Panc1 (cell line): ENCODE data around the gene SUPT3H. TPM values are rescaled to one million over a fixed set of nuclear protein-coding genes. Genes with fewer than 3 reads are reported as not detected.

ENCODE experiments used
- ATAC-seq: fragments of 200-7000 bp; cut with Tn5 transposase; 2 replicates; pipeline ENCODE4 v1.9.1; 2020; ENCODE audit warnings: mild to moderate bottlenecking, moderate library complexity
- BruUV-seq: library from RNA; stranded (reverse); fragments of 400-500 nt; replicated peaks from 2 replicates; lab custom pipeline; 2021; lab: Mats Ljungman, UMichigan
- CTCF ChIA-PET: fragments of 300-600 bp; sonication (Branson Sonifier 250); formaldehyde crosslinking; loops from one replicate; lab custom pipeline; 2022; ENCODE audit warnings: antibody characterized with exemption; lab: Charles Lee
- POLR2A ChIA-PET: fragments of 300-600 bp; sonication (Branson Sonifier 250); formaldehyde crosslinking; loops from one replicate; lab custom pipeline; 2022; ENCODE audit warnings: antibody characterized with exemption; lab: Charles Lee
- DNase-seq: peaks from one replicate; pipeline ENCODE4 v3.0.0-alpha.2; 2010; ENCODE audit warnings: low read depth, low spot score
- H3K27ac ChIP-seq: 2 replicates; pipeline ENCODE4 v1.5.1; 2011; ENCODE audit warnings: mild to moderate bottlenecking, low read length, inconsistent platforms
- H3K27me3 ChIP-seq: fragments of 200-500 bp; sonication (Bioruptor generic); 2 replicates; pipeline ENCODE4 v1.6.0; 2014; ENCODE audit warnings: low read length, inconsistent platforms; ENCODE audit not compliant: control insufficient read depth, insufficient read depth
- H3K36me3 ChIP-seq: fragments of 200-500 bp; sonication (Bioruptor generic); 2 replicates; pipeline ENCODE4 v1.5.1; 2014; ENCODE audit warnings: inconsistent platforms, mild to moderate bottlenecking, low read length, moderate library complexity; ENCODE audit not compliant: control insufficient read depth, insufficient read depth
- H3K4me1 ChIP-seq: 2 replicates; pipeline ENCODE4 v1.5.1; 2011; ENCODE audit warnings: inconsistent platforms, mild to moderate bottlenecking, low read length, moderate library complexity; ENCODE audit not compliant: control insufficient read depth, insufficient read depth
- H3K4me3 ChIP-seq, 2 experiments: 2 replicates each; pipeline ENCODE4 v1.5.1; 2011 to 2012; ENCODE audit warnings: low read depth in 2 of 2, low read length in 2 of 2, mild to moderate bottlenecking in 2 of 2, inconsistent platforms in 1 of 2, moderate library complexity in 1 of 2
- H3K9me3 ChIP-seq: fragments of 200-500 bp; sonication (Bioruptor generic); 2 replicates; pipeline ENCODE4 v1.5.1; 2014; ENCODE audit warnings: low read depth, mild to moderate bottlenecking, inconsistent platforms, low read length, moderate library complexity; ENCODE audit not compliant: control insufficient read depth, insufficient read depth
- CTCF ChIP-seq: fragments of 450-650 bp; IDR thresholded peaks from 2 replicates; pipeline ENCODE4 v1.5.1; 2017; ENCODE audit warnings: mild to moderate bottlenecking
- POLR2AphosphoS5 ChIP-seq: IDR thresholded peaks from 2 replicates; pipeline ENCODE4 v1.6.1; 2012; ENCODE audit warnings: mild to moderate bottlenecking, low read depth, low read length, moderate library complexity
- REST ChIP-seq, 2 experiments: IDR thresholded peaks; 2 replicates each; pipeline ENCODE4 v1.6.1; 2011 to 2012; ENCODE audit warnings: low read depth in 2 of 2, control low read depth in 1 of 2, low read length in 1 of 2, mild to moderate bottlenecking in 1 of 2, moderate library complexity in 1 of 2; ENCODE audit not compliant: insufficient read depth in 1 of 2
- SIN3A ChIP-seq: IDR thresholded peaks from 2 replicates; pipeline ENCODE4 v1.6.1; 2012; ENCODE audit warnings: low read depth, mild to moderate bottlenecking, low read length, moderate library complexity, borderline replicate concordance; ENCODE audit not compliant: insufficient read depth
- TCF7L2 ChIP-seq: IDR thresholded peaks from 2 replicates; pipeline ENCODE4 v1.6.1; 2011; ENCODE audit warnings: mild to moderate bottlenecking, low read depth, low read length, inconsistent platforms
- in situ Hi-C: cut with HindIII; loops from 2 replicates; pipeline ENCODE4 v1.10.0; 2016; ENCODE audit warnings: low sequenced_read_pairs, low pct_unique_long_range_greater_than_20kb
- intact Hi-C: fragments of 100-400 bp; cut with micrococcal nuclease; formaldehyde crosslinking; loops from one replicate; pipeline ENCODE4 v1.10.0; 2022; ENCODE audit not compliant: unreplicated experiment
- total RNA-seq: library from RNA; stranded (reverse); gene quantifications from one replicate; pipeline ENCODE4 v1.2.1, GENCODE V29; 2021; ENCODE audit not compliant: unreplicated experiment

The SUPT3H gene
- total RNA-seq, 1 experiment from 2014 or later, result 11.0 TPM

GRCh38 chr6:45026003-45026516 is 351.7 kb downstream of the SUPT3H start:
- in situ Hi-C loops (no loop called here), intact Hi-C loops (no loop called here)
- H3K9me3 ChIP-seq, result 0 out of 2 replicates have a peak, but pooled peaks cover 4% of the 10 kb centered on the region
- ATAC-seq (no peak), DNase-seq (no peak)
- TF ChIP-seq TCF7L2 (no peak), REST (IDR thresholded peaks at IDR 0.05; ENCODE audit: insufficient read depth in 1 of 2, low read depth in 2 of 2, low read length in 1 of 2) (no peak), SIN3A (no peak), CTCF (no peak), POLR2AphosphoS5 (no peak)
- H3K27ac ChIP-seq, result no peak overlapping the region
- H3K4me1 ChIP-seq, result no peaks in the 10 kb centered on the region
- no peaks in the 10 kb centered on the region for H3K36me3 ChIP-seq
- ChIA-PET POLR2A (no interaction called here), CTCF (interaction anchor here (0.7 to 0.9 kb wide), 2 partner anchors 13 to 14 kb away, joined by 3 to 4 read pairs; no protein-coding TSS in a partner anchor)
- no TSS peak for BruUV-seq
- H3K4me3 ChIP-seq, result no peak overlapping the region
- no peaks in the 10 kb centered on the region for H3K27me3 ChIP-seq

GRCh38 chr6:45024610-45025009 is 353.1 kb downstream of the SUPT3H start:
- no peak overlapping the region for H3K27ac ChIP-seq
- H3K9me3 ChIP-seq, result 0 out of 2 replicates have a peak, but pooled peaks cover 4% of the 10 kb centered on the region
- BruUV-seq, result no TSS peak
- ATAC-seq, result no peak
- H3K36me3 ChIP-seq, result no peaks in the 10 kb centered on the region
- no peak for DNase-seq
- ChIA-PET POLR2A (no interaction called here), CTCF (no interaction called here)
- intact Hi-C loops, result no loop called here
- no peaks in the 10 kb centered on the region for H3K4me1 ChIP-seq
- no peaks in the 10 kb centered on the region for H3K27me3 ChIP-seq
- H3K4me3 ChIP-seq, result no peak overlapping the region
- in situ Hi-C loops, result no loop called here
- TF ChIP-seq REST (IDR thresholded peaks at IDR 0.05; ENCODE audit: insufficient read depth in 1 of 2, low read depth in 2 of 2, low read length in 1 of 2) (no peak), POLR2AphosphoS5 (no peak), SIN3A (no peak), TCF7L2 (no peak), CTCF (no peak)
